Cardiac septum (tissue), 1 donor: Measurements from ENCODE around the gene AGPAT1. TPM values are rescaled to one million over a fixed set of nuclear protein-coding genes. Genes with fewer than 3 reads are reported as not detected.

ENCODE experiments used
- DNase-seq: peaks from one replicate; pipeline ENCODE4 v3.0.0-alpha.2; 2020; ENCODE audit warnings: low spot score
- intact Hi-C: fragments of 100-400 bp; cut with DNase I; formaldehyde crosslinking; loops from one replicate; pipeline ENCODE4 v1.14.0; 2022
- microRNA-seq: library from miRNA; unstranded; fragments of <30 nt; microRNA quantifications from one replicate; pipeline ENCODE4 v1.2.0, GENCODE V29; 2020
- total RNA-seq: library from RNA; stranded (reverse); fragmentation: NEBNext Ultra II Directional; extraction: Animal tissue kit (Norgen Biotek cat#: 25700); gene quantifications from one replicate; pipeline ENCODE4 v1.2.1, GENCODE V29; 2021
- donor health status: DM: no; HTN: no; CAD: no.

AGPAT1 gene
- total RNA-seq, 1 donor from 2014 or later: 47.2 TPM

DNA sequence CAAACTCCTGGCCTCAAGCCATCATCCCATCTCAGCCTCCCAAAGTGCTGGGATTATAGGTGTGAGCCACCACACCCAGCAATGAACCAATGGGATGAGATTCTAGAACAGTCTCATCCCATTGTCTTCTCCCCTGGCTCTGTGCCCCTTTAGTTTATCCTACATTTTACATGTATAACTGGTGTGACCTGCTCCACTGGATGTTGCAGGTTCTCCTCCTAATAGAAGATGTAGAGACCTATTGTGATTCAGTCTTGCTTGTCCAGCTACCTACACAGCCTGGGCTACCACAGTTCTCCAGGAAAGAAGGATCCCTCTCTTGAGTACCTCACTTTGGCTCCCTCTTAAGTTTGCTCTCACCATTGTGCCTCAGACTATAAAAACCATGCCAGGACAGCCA lies 43.8 kb downstream of the AGPAT1 start:
- no peak for DNase-seq
- intact Hi-C loops: no loop called here

DNA sequence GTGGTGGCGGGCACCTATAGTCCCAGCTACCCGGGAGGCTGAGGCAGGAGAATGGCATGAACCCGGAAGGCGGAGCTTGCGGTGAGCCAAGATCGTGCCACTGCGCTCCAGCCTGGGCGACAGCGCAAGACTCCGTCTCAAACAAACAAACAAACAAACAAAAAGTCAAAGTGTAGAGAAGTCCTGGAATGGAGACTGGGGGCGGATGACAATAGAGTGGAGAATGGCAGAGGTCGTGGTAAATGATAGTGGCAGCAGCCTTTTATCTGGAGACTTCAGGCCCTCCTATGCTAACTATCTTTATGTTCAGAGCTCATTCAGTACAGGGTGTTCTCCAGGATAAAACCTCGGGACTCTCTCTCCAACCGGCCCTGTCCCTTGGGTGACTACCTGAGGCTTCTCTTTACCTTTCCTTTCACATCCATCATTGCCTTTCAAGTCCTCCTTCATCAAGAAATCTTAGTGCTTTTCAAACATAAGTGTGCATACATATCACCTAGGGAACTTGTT lies 44.4 kb downstream of the AGPAT1 start:
- no peak for DNase-seq
- intact Hi-C loops: loop anchor here (2.0 kb wide), 1 partner anchor 65 kb away; no protein-coding TSS in a partner anchor

DNA sequence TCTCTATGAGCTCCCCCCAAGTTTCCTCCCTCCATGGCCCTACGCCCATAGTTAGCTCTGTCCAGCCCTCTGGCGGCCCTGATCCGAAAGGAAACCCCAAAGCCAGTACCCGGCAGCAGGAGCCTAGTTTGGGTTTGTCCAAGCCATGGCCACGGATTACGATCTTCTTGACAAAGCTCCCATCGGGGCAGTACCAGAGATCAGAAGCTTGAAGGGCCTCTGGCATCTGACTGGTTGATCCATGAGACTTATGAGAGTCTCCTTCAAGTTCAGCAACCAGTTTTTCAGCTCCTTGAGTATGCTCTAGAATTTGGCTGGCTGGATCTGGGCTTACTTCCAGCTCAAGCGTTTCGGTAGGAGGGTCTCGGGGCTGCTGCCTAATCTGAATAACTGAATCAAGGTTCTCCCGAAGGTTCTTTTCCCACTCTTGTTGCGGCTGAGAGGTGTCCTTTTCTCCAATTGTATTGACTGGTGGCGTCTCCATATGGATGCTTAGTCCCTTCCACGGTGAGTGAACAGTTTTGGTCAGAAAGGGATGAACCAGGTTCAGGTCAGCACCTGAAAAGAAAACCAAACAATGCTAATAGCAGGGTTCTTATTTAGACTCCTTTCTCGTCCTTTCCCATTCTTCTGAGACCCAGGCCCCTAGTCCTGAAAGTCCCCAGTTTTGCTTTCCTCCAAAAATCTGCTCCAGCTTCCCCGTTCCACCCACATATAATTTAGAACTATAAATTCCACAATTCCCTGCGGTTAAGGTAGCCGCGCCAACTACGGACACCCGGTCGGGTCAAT lies 46.4 kb downstream of the AGPAT1 start:
- intact Hi-C loops: loop anchor here (2.0 kb wide), 1 partner anchor 67 kb away; no protein-coding TSS in a partner anchor
- no peak for DNase-seq

DNA sequence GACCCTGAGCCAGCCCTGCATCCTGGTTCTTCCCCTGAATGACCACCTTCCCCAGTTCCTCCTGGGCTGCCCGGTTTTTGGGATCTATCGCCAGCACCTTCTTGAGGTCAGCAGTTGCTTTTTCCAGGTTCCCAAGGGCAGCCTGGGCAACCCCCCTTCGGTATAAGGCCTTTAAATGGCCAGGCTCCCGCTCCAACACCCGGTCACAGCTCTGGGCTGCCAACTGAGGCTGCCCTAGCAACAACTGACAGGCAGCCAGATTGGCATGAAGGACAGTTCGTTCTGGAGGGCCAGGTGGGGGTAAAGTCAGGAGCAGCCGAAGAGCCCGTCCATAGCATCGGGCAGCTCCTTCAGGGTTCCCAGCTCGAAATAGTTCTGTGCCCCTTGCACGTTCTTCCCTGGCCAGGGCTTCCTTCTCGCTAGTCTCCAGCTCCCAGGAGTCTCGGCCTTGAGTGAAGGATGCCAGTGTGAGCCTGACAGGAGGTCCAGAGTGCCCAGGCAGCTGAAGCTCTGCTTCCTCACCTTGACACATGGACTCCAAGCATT lies 47.1 kb downstream of the AGPAT1 start:
- intact Hi-C loops: no loop called here
- no peak for DNase-seq

DNA sequence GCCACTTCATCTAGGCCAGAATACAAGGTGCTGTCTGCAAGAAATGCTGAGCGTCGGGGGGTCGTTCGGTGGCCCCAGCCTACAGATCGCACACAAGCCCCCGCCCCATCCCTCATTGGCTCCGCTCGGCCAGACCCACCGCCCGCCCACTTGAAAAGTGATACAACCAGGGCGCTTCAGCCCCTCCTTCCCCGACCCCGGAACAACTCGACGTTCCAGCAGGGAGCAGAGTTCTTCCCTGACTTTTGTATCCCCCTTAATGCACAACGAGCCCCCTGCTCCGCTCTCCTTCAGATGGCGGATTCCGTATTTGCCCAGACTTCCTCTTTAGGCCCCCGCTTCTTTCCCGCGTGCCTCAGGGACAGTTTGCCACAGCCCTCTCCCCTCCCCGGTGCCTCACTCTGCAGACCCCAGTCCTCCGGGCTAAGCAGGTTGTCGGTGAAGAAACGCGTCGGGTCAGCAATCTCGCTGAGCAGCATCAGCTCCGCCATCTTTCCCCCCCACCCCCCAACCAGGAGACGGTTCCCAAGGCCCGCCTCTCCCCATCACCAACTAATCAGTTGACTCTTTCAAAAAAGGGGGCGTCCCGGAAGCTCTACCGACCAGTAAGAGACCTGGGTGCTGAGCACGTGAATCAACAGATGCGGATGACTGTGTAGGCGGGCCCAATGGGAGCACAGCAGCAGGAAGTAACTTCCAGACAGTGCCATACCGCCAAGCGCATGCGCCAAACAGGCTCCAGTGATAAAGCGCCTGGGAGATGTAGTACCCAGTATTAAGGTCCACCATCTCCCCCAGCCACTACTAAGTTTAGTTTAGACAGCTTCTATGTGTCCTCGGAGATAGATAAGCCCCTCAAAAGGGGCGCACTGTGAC lies 47.9 kb downstream of the AGPAT1 start, which contains the start of gene ATF6B:
TSS of gene ATF6B (minus strand) at position 530 of the 876 bp plus-strand sequence. CDS start at position 491, 39 bp downstream.
- peak; percentile 99 for DNase-seq
- intact Hi-C loops: loop anchor here (2.0 kb wide), 1 partner anchor 25 kb away; no protein-coding TSS in a partner anchor

DNA sequence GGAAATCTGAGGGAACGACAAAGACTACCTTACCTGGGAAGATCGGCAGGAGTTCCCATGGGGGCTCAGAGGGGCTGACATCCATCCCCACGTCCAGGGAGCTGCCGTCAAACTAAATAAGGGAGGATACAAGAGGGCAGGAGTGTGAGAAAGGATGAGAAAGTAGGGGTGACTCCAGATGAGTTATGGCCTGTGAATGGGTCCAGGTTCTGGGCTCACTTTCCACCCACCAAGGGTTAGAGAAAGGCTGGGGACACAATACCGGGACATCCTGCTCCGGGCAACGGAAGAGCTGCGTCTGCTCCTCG lies 48.5 kb downstream of the AGPAT1 start:
- intact Hi-C loops: loop anchor here (2.0 kb wide), 1 partner anchor 25 kb away; no protein-coding TSS in a partner anchor
- DNase-seq: no peak

DNA sequence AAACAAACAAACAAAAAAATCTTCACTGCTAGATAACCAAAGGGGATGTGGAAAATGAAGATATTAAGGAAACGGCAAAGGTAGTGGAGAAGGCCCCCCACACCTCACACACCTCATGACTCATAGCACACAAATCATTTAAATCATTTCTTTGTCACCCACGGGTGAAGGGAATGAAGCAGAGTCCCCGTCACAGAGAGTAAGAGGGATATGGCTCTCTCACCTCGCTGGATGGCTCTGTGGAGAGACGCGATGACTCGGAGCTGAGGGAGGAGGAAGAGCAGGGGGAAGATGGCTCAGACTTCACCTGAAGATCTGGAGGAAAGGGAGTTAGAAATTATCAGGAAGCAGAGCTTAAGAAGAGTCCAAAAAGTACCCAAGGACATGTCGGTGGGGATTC lies 49.0 kb downstream of the AGPAT1 start:
- no peak for DNase-seq
- intact Hi-C loops: loop anchor here (2.0 kb wide), 1 partner anchor 26 kb away; no protein-coding TSS in a partner anchor

DNA sequence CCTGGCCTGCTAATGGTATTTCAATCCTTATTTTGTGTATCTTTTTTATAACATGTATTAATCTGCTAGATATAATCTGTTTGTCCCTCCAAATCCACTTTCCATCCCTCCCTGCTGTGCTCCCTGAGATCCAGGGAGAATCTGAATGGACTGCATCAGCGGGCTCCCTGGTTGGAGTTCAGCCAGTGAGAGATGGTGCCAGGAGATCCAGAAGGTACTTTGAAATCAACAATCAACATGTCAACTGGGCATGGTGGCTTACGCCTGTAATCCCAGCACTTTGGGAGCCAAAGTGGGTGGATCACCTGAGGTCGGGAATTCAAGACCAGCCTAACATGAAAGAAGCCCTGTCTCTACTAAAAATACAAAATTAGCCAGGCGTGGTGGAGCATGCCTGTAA lies 52.2 kb downstream of the AGPAT1 start:
- intact Hi-C loops: no loop called here
- no peak for DNase-seq

DNA sequence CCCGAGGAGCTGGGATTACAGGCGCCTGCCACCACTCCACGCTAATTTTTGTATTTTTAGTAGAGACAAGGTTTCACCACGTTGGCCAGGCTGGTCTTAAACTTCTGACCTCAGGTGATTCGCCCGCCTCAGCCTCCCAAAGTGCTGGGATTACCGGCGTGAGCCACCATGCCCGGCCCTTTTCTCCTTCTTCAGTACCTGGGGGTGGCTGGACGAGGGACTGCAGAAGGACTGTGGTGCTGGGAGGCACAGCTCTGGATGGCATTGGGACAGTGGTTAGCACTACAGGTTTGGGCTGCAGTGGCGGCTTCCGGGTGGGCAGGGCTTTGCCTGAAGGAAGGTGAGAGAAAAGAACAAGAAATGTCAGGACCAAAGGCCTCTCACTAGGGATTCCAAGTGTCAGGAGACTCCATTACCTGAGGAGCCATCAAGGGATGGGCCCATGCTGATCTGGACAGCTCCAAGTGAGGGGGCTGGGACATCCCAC lies 55.3 kb downstream of the AGPAT1 start:
- no peak for DNase-seq
- intact Hi-C loops: no loop called here

DNA sequence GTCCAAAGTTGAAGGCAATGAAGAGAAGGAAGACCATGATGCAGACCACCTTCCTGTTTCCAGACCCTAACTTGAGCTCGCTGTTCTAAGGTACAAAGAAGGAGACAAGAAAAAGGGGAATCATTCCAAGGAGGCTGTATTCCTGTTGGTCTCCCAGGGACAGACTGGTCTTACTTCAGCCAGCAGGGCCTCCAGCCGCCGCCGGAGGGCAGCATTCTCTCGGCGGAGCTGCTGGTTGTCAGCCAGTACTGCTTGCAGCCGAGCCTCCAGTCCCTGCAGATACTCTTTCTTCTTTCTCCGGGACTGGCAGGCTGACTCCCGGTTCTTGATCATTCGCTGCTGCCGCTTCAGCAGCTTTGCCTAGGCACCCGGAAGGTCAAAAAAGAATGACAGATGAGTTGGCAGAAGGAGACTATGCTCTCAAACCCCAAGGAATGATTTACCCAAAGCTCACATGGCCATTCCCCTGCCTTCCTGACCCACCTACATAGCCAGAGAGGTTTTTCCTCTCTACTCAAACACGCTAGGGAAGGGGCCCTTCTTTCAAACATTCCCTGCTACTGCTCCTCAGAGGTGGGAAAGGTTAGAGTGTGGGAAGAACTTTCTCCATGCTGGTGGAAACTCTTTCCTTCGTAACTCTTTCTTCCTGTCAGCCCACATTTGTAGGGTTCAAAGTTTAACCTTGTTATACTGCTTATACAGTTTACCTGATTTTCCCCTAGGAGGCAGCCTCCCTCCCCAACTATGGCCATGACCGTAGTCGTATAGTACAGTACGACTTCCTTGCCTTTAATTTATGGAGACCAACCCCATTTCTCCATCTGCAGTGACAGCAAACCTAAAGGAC lies 56.9 kb downstream of the AGPAT1 start:
- peak; percentile 94 for DNase-seq
- intact Hi-C loops: no loop called here

Small RNAs within 50 kb of the gene (microRNA-seq; reads per million reads assigned to microRNA genes)
- gene MIR6721 (not detected), gene MIR6833 (not detected)

Other genes starting within 250 kb of the AGPAT1 start
- 5.1 TPM for gene C2, start 248.4 kb downstream of the AGPAT1 start, total RNA-seq
- gene CFB, start 230.0 kb downstream of the AGPAT1 start, total RNA-seq: 5.0 TPM
- gene NELFE, start 217.1 kb downstream of the AGPAT1 start, total RNA-seq: 46.7 TPM
- gene SKIC2, start 216.9 kb downstream of the AGPAT1 start, total RNA-seq: 33.2 TPM
- 14.0 TPM for gene DXO, start 203.9 kb downstream of the AGPAT1 start, total RNA-seq
- gene C4A, start 194.0 kb downstream of the AGPAT1 start, total RNA-seq: 131 TPM
- 92.4 TPM for gene C4B, start 161.3 kb downstream of the AGPAT1 start, total RNA-seq
- 2.0 TPM for gene CYP21A2, start 137.7 kb downstream of the AGPAT1 start, total RNA-seq
- 59.9 TPM for gene TNXB, start 66.7 kb downstream of the AGPAT1 start, total RNA-seq
- gene ATF6B, start 47.8 kb downstream of the AGPAT1 start, total RNA-seq: 40.8 TPM
- 1.9 TPM for gene FKBPL, start 45.8 kb downstream of the AGPAT1 start, total RNA-seq
- gene PRRT1, start 24.1 kb downstream of the AGPAT1 start, total RNA-seq: 0.83 TPM
- 15.6 TPM for gene PPT2, start 21.9 kb downstream of the AGPAT1 start, total RNA-seq
- gene EGFL8, start 11.5 kb downstream of the AGPAT1 start, total RNA-seq: 5.1 TPM
- gene RNF5, start 2.3 kb upstream of the AGPAT1 start, total RNA-seq: 60.7 TPM
- gene AGER, start 8.2 kb upstream of the AGPAT1 start, total RNA-seq: 3.5 TPM
- gene PBX2, start 14.1 kb upstream of the AGPAT1 start, total RNA-seq: 46.9 TPM
- gene GPSM3, start 16.6 kb upstream of the AGPAT1 start, total RNA-seq: 6.9 TPM
- gene NOTCH4, start 48.0 kb upstream of the AGPAT1 start, total RNA-seq: 31.2 TPM
- gene TSBP1, start 195.8 kb upstream of the AGPAT1 start, total RNA-seq: not detected
- not detected for gene BTNL2, start 231.1 kb upstream of the AGPAT1 start, total RNA-seq